ENCODE results near the gene DNAJB11. TPM values are rescaled to one million over a fixed set of nuclear protein-coding genes. Genes with fewer than 3 reads are reported as not detected.

DNAJB11 gene
- total RNA-seq, 3 donors from 2014 or later: 40.0 to 41.6 (median 41.6) TPM

DNA sequence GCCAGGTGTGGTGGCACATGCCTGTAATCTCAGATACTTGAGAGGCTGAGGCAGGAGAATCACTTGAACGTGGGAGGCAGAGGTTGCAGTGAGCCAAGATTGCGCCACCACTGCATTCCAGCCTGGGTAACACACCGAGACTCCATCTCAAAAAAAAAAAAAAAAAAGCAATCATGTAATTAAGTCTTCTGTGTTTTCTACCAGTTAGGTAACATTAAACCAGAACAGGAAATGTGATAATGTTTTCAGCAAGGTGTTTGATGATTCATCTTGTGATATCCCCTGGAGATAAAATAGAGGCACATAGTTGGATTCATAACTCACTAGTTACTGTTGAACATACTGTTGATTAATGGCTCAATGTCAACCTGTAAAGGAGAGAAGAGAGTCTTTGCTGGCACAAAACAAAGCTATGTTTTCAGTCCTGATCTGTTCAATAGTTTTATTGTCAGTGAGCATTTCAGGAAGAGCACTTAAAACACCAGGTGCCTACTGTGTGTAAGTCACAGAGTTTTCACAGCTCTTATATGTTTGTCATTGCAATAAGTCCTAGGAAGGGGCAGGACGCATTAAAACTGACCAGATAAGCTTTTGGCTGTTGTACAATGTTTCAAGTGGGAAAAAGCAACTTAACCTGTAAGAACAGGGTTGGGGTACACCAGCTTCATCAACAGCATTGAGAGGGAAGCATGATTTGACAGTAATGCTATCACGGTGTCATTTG is 19.5 kb downstream of the DNAJB11 start:
- intact Hi-C loops (cut with DNase I; ENCODE audit: low total_unique reads): no loop called here
- H3K27ac ChIP-seq: no peak overlapping the region
- H3K9me3 ChIP-seq: no peaks in the 10 kb centered on the region
- H3K4me1 ChIP-seq: no peaks in the 10 kb centered on the region
- no peak for DNase-seq (ENCODE audit: low spot score in 2 of 2)
- H3K36me3 ChIP-seq: no peaks in the 10 kb centered on the region
- H3K27me3 ChIP-seq: no peaks in the 10 kb centered on the region
- H3K4me3 ChIP-seq: no peak overlapping the region
- TF ChIP-seq, protein P1, sequence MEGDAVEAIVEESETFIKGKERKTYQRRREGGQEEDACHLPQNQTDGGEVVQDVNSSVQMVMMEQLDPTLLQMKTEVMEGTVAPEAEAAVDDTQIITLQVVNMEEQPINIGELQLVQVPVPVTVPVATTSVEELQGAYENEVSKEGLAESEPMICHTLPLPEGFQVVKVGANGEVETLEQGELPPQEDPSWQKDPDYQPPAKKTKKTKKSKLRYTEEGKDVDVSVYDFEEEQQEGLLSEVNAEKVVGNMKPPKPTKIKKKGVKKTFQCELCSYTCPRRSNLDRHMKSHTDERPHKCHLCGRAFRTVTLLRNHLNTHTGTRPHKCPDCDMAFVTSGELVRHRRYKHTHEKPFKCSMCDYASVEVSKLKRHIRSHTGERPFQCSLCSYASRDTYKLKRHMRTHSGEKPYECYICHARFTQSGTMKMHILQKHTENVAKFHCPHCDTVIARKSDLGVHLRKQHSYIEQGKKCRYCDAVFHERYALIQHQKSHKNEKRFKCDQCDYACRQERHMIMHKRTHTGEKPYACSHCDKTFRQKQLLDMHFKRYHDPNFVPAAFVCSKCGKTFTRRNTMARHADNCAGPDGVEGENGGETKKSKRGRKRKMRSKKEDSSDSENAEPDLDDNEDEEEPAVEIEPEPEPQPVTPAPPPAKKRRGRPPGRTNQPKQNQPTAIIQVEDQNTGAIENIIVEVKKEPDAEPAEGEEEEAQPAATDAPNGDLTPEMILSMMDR (IDR thresholded peaks at IDR 0.05): no peak
- TF ChIP-seq POLR2AphosphoS5 (IDR thresholded peaks at IDR 0.05) (no peak), POLR2A (IDR thresholded peaks at IDR 0.05) (no peak)

- H3K4me1 ChIP-seq: no peaks in the 10 kb centered on the region
- H3K9me3 ChIP-seq: no peaks in the 10 kb centered on the region
- intact Hi-C loops (cut with DNase I; ENCODE audit: low total_unique reads): no loop called here
- no peak overlapping the region for H3K4me3 ChIP-seq
- TF ChIP-seq POLR2AphosphoS5 (IDR thresholded peaks at IDR 0.05): no peak
- TF ChIP-seq, protein P1 (IDR thresholded peaks at IDR 0.05): no peak
- TF ChIP-seq POLR2A (IDR thresholded peaks at IDR 0.05): no peak
- DNase-seq (ENCODE audit: low spot score in 2 of 2): no peak
- no peaks in the 10 kb centered on the region for H3K27me3 ChIP-seq
- H3K27ac ChIP-seq: no peak overlapping the region
- H3K36me3 ChIP-seq: no peaks in the 10 kb centered on the region
Observed at GRCh38 chr3:186590580-186591295, 20.2 kb downstream of the DNAJB11 start.

GRCh38 chr3:186592682-186593081 is 22.2 kb downstream of the DNAJB11 start:
- H3K27ac ChIP-seq: no peak overlapping the region
- H3K27me3 ChIP-seq: no peaks in the 10 kb centered on the region
- H3K4me1 ChIP-seq: no peaks in the 10 kb centered on the region
- H3K4me3 ChIP-seq: no peak overlapping the region
- DNase-seq (ENCODE audit: low spot score in 2 of 2): no peak
- no peak for TF ChIP-seq POLR2A (IDR thresholded peaks at IDR 0.05)
- no peak for TF ChIP-seq POLR2AphosphoS5 (IDR thresholded peaks at IDR 0.05)
- TF ChIP-seq, protein P1 (IDR thresholded peaks at IDR 0.05): no peak
- intact Hi-C loops (cut with DNase I; ENCODE audit: low total_unique reads): no loop called here
- H3K36me3 ChIP-seq: no peaks in the 10 kb centered on the region
- H3K9me3 ChIP-seq: no peaks in the 10 kb centered on the region

DNA sequence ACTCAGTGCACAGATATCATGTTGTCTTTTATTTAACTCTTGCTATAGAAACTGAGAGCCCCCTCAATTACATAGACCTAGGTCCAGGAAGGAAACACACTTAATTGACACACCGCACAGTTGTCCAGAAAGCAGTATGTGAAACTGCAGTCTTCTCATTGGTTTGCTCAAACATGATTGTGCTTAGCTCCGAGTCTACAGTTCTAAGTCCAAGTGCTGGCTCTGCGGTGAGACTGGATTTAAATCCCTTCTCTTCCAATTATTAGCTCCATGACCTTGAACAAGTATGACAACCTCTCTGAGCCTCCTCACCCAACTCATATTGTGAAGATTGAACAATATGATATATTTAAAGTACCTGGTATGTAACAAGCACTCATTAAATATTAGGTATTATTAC is 23.3 kb downstream of the DNAJB11 start:
- no peak for DNase-seq (ENCODE audit: low spot score in 2 of 2)
- Histone ChIP-seq H3K27me3 (no peaks in the 10 kb centered on the region), H3K36me3 (no peaks in the 10 kb centered on the region), H3K4me3 (no peak overlapping the region), H3K9me3 (no peaks in the 10 kb centered on the region), H3K27ac (no peak overlapping the region), H3K4me1 (no peaks in the 10 kb centered on the region)
- intact Hi-C loops (cut with DNase I; ENCODE audit: low total_unique reads): no loop called here
- TF ChIP-seq, protein P1 (IDR thresholded peaks at IDR 0.05): no peak
- no peak for TF ChIP-seq POLR2AphosphoS5 (IDR thresholded peaks at IDR 0.05)
- TF ChIP-seq POLR2A (IDR thresholded peaks at IDR 0.05): no peak

- Histone ChIP-seq H3K9me3 (no peaks in the 10 kb centered on the region), H3K4me1 (no peaks in the 10 kb centered on the region), H3K27ac (no peak overlapping the region)
Observed at GRCh38 chr3:186594591-186595113, 24.1 kb downstream of the DNAJB11 start.

More at GRCh38 chr3:186594591-186595113, 24.1 kb downstream of the DNAJB11 start:
- intact Hi-C loops (cut with DNase I; ENCODE audit: low total_unique reads): no loop called here
- DNase-seq (ENCODE audit: low spot score in 2 of 2): no peak
- Histone ChIP-seq H3K27me3 (no peaks in the 10 kb centered on the region), H3K4me3 (no peak overlapping the region), H3K36me3 (no peaks in the 10 kb centered on the region)
- no peak for TF ChIP-seq POLR2A (IDR thresholded peaks at IDR 0.05)
- no peak for TF ChIP-seq POLR2AphosphoS5 (IDR thresholded peaks at IDR 0.05)
- TF ChIP-seq, protein P1 (IDR thresholded peaks at IDR 0.05): no peak

All from breast epithelium (tissue), 4 donors.